Stimulated activated naive CD8-positive, alpha-beta T cell treated with anti-CD3 and anti-CD28 coated beads, Interleukin-15, Interleukin-2, amounts not matched to agents 100 ng/mL and 50 ng/mL, for 24 hours (primary cell): ENCODE data around the gene PTN.
"Not testable (repeated sequence)": the region's sequence is repeated elsewhere in the genome, so short reads cannot be mapped to it uniquely, and the experiment has no call there.

ENCODE experiments used
- H3K27ac Mint-ChIP-seq: one replicate; pipeline ENCODE4 v1.8.0; 2021; ENCODE audit warnings: mild to moderate bottlenecking, mixed read lengths
- H3K27me3 Mint-ChIP-seq: one replicate; pipeline ENCODE4 v1.8.0; 2021; ENCODE audit warnings: mixed read lengths
- H3K36me3 Mint-ChIP-seq: one replicate; pipeline ENCODE4 v1.8.0; 2021; ENCODE audit warnings: low read depth, mixed read lengths
- H3K4me1 Mint-ChIP-seq: one replicate; pipeline ENCODE4 v1.8.0; 2021; ENCODE audit warnings: low read depth, mixed read lengths
- H3K4me3 Mint-ChIP-seq: one replicate; pipeline ENCODE4 v1.8.0; 2021; ENCODE audit warnings: mild to moderate bottlenecking, mixed read lengths
- H3K9me3 Mint-ChIP-seq: one replicate; pipeline ENCODE4 v1.8.0; 2021; ENCODE audit warnings: mixed read lengths

PTN gene

DNA sequence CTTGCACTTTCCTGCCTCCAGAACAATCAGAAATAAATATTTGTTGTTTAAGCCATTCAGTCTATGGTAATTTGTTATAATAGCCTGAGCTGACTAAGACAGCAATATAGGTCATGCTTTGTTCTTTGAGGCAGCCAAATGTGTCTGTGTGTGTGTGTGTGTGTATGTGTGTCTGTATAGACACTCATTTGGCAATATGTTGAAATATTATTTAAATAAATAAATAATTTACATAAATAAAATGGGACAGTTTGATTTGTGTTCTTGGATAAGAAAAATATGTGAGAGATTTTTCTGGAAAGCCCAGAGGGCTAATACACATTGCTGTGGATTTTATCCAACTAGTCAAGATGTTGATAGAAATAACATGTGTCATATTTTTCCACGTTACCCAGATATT lies 140.2 kb downstream of the PTN start:
- H3K27me3 Mint-ChIP-seq = no peaks in the 10 kb centered on the region
- H3K4me1 Mint-ChIP-seq = no peaks in the 10 kb centered on the region
- H3K9me3 Mint-ChIP-seq = peaks cover 19% of the 10 kb centered on the region
- no peaks in the 10 kb centered on the region for H3K36me3 Mint-ChIP-seq
- no peak overlapping the region for H3K27ac Mint-ChIP-seq
- no peak overlapping the region for H3K4me3 Mint-ChIP-seq

DNA sequence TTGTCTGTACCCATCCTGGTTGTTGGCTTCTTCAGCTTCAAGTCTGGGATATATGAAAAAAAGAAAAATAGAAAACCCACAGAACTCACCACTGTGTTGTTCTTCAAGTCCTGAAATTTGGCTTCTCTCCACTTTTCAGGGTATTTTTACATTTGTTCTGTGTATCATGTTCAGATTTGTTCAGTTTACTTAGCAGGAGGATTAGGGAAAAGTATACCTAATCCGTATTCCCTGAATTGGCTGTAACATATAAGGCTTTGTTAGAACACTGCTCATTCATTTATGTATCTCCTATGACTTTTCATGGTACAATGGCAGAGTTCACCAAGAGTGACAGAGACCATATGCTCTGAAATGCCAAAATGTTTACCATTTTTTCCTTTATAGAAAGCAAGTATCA lies 146.9 kb downstream of the PTN start:
- no peaks in the 10 kb centered on the region for H3K4me1 Mint-ChIP-seq
- no peak overlapping the region for H3K4me3 Mint-ChIP-seq
- H3K27me3 Mint-ChIP-seq = no peaks in the 10 kb centered on the region
- no peak overlapping the region for H3K27ac Mint-ChIP-seq
- H3K9me3 Mint-ChIP-seq = peaks cover 4% of the 10 kb centered on the region
- no peaks in the 10 kb centered on the region for H3K36me3 Mint-ChIP-seq

- Mint-ChIP-seq H3K27ac (no peak overlapping the region), H3K36me3 (no peaks in the 10 kb centered on the region), H3K9me3 (no peaks in the 10 kb centered on the region), H3K4me1 (no peaks in the 10 kb centered on the region), H3K27me3 (no peaks in the 10 kb centered on the region), H3K4me3 (no peak overlapping the region)
These were observed 147.5 kb downstream of the PTN start for GRCh38 chr7:137195996-137196395.

DNA sequence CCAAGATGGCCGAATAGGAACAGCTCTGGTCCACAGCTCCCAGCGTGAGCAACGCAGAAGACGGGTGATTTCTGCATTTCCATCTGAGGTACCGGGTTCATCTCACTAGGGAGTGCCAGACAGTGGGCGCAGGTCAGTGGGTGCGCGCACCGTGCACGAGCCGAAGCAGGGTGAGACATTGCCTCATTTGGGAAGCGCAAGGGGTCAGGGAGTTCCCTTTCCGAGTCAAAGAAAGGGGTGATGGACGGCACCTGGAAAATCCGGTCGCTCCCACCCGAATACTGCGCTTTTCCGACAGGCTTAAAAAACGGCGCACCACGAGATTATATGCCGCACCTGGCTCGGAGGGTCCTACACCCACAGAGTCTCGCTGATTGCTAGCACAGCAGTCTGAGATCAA lies 161.9 kb downstream of the PTN start:
- not testable (repeated sequence) for H3K36me3 Mint-ChIP-seq, H3K4me3 Mint-ChIP-seq, H3K9me3 Mint-ChIP-seq, H3K4me1 Mint-ChIP-seq, H3K27ac Mint-ChIP-seq, H3K27me3 Mint-ChIP-seq
